Measurements from ENCODE around the gene KLHL36. TPM values are rescaled to one million over a fixed set of nuclear protein-coding genes. Genes with fewer than 3 reads are reported as not detected.
"Not testable (repeated sequence)": the region's sequence is repeated elsewhere in the genome, so short reads cannot be mapped to it uniquely, and the experiment has no call there.

Gene KLHL36
- total RNA-seq, 1 experiment from 2014 or later = 93.6 TPM

- no peak for TF ChIP-seq CTCF (IDR thresholded peaks at IDR 0.05; ENCODE audit: unreplicated experiment)
- Mint-ChIP-seq H3K27me3 (ENCODE audit: unreplicated experiment) (peaks cover 12% of the 10 kb centered on the region), H3K9me3 (ENCODE audit: low read depth, unreplicated experiment) (peaks cover 2% of the 10 kb centered on the region), H3K27ac (ENCODE audit: unreplicated experiment) (no peak overlapping the region), H3K4me3 (ENCODE audit: low read depth, unreplicated experiment) (no peak overlapping the region), H3K36me3 (ENCODE audit: insufficient read depth, unreplicated experiment) (no peaks in the 10 kb centered on the region), H3K4me1 (ENCODE audit: low read depth, unreplicated experiment) (peaks cover 11% of the 10 kb centered on the region)
- intact Hi-C loops (cut with micrococcal nuclease; ENCODE audit: unreplicated experiment) = no loop called here
- no peak for DNase-seq
- no TSS peak for BruUV-seq (replicated peaks)
- CTCF ChIA-PET = no interaction called here
These were observed 41.9 kb downstream of the KLHL36 start for GRCh38 chr16:84690088-84690819.

- intact Hi-C loops (cut with micrococcal nuclease; ENCODE audit: unreplicated experiment) = no loop called here
- H3K27ac Mint-ChIP-seq (ENCODE audit: unreplicated experiment) = no peak overlapping the region
- H3K4me3 Mint-ChIP-seq (ENCODE audit: low read depth, unreplicated experiment) = no peak overlapping the region
- H3K4me1 Mint-ChIP-seq (ENCODE audit: low read depth, unreplicated experiment) = peaks cover 11% of the 10 kb centered on the region
- H3K27me3 Mint-ChIP-seq (ENCODE audit: unreplicated experiment) = peaks cover 10% of the 10 kb centered on the region
- no peak for DNase-seq
- CTCF ChIA-PET = interaction anchor here (0.6 kb wide), 1 partner anchor 246 kb away, joined by 3 read pairs; no protein-coding TSS in a partner anchor
- peaks cover 2% of the 10 kb centered on the region for H3K9me3 Mint-ChIP-seq (ENCODE audit: low read depth, unreplicated experiment)
- no TSS peak for BruUV-seq (replicated peaks)
- no peaks in the 10 kb centered on the region for H3K36me3 Mint-ChIP-seq (ENCODE audit: insufficient read depth, unreplicated experiment)
- TF ChIP-seq CTCF (IDR thresholded peaks at IDR 0.05; ENCODE audit: unreplicated experiment) = no peak
These were observed 44.3 kb downstream of the KLHL36 start for GRCh38 chr16:84692451-84693214.

- CTCF ChIA-PET = interaction anchor here (0.7 kb wide), 1 partner anchor 90 kb away, joined by 3 read pairs; no protein-coding TSS in a partner anchor
- H3K36me3 Mint-ChIP-seq (ENCODE audit: insufficient read depth, unreplicated experiment); H3K9me3 Mint-ChIP-seq (ENCODE audit: low read depth, unreplicated experiment); H3K27me3 Mint-ChIP-seq (ENCODE audit: unreplicated experiment); H3K4me3 Mint-ChIP-seq (ENCODE audit: low read depth, unreplicated experiment); DNase-seq; BruUV-seq (replicated peaks); intact Hi-C loops (cut with micrococcal nuclease; ENCODE audit: unreplicated experiment); H3K27ac Mint-ChIP-seq (ENCODE audit: unreplicated experiment): not testable (repeated sequence)
- peaks cover 15% of the 10 kb centered on the region for H3K4me1 Mint-ChIP-seq (ENCODE audit: low read depth, unreplicated experiment)
These were observed 45.6 kb downstream of the KLHL36 start for GRCh38 chr16:84693869-84694268.

- H3K27me3 Mint-ChIP-seq (ENCODE audit: unreplicated experiment) = no peaks in the 10 kb centered on the region
- H3K36me3 Mint-ChIP-seq (ENCODE audit: insufficient read depth, unreplicated experiment) = peaks cover 17% of the 10 kb centered on the region
- no peak overlapping the region for H3K4me3 Mint-ChIP-seq (ENCODE audit: low read depth, unreplicated experiment)
- H3K27ac Mint-ChIP-seq (ENCODE audit: unreplicated experiment) = no peak overlapping the region
- no TSS peak for BruUV-seq (replicated peaks)
- CTCF ChIA-PET = interaction anchor here (1.0 kb wide), 1 partner anchor 31 kb away, joined by 3 read pairs; no protein-coding TSS in a partner anchor
- no peak for DNase-seq
- intact Hi-C loops (cut with micrococcal nuclease; ENCODE audit: unreplicated experiment) = no loop called here
- TF ChIP-seq CTCF (IDR thresholded peaks at IDR 0.05; ENCODE audit: unreplicated experiment) = no peak
- H3K9me3 Mint-ChIP-seq (ENCODE audit: low read depth, unreplicated experiment) = no peaks in the 10 kb centered on the region
- H3K4me1 Mint-ChIP-seq (ENCODE audit: low read depth, unreplicated experiment) = peaks cover 19% of the 10 kb centered on the region
These were observed 46.7 kb downstream of the KLHL36 start for GRCh38 chr16:84694980-84695379.

All from Calu3 (cell line).